Hematopoietic multipotent progenitor cell treated with erythropoietin and hydrocortisone succinate and interleukin-3 and kit ligand, for 15 days (in vitro differentiated cells): ENCODE data around the gene UROD.
A peak's percentile ranks its signal among the peaks of the same experiment; 100 is the strongest.

ENCODE experiments used
- DNase-seq: peaks from one replicate; pipeline ENCODE4 v3.0.0-alpha.2; 2015; ENCODE audit warnings: low spot score

The UROD gene

GRCh38 chr1:45008516-45008915 is 3.5 kb upstream of the UROD start:
- no peak for DNase-seq

- no peak for DNase-seq
Measured at GRCh38 chr1:45009296-45009865, 2.7 kb upstream of the UROD start.

- peak; percentile 61 for DNase-seq
Measured at GRCh38 chr1:45009956-45010854, 1.8 kb upstream of the UROD start.

GRCh38 chr1:45010855-45011811 is 921 bp upstream of the UROD start, which contains the start of gene HECTD3:
HECTD3 (minus strand) TSS chr1:45011324; CDS start chr1:45011257, 67 bp downstream.
- DNase-seq: peak; percentile 86

- DNase-seq: peak; percentile 98
Measured at GRCh38 chr1:45012639-45013278, 705 bp downstream of the UROD start.

- peak; percentile 45 for DNase-seq
Measured at GRCh38 chr1:45013551-45014209, 1.6 kb downstream of the UROD start.

DNA sequence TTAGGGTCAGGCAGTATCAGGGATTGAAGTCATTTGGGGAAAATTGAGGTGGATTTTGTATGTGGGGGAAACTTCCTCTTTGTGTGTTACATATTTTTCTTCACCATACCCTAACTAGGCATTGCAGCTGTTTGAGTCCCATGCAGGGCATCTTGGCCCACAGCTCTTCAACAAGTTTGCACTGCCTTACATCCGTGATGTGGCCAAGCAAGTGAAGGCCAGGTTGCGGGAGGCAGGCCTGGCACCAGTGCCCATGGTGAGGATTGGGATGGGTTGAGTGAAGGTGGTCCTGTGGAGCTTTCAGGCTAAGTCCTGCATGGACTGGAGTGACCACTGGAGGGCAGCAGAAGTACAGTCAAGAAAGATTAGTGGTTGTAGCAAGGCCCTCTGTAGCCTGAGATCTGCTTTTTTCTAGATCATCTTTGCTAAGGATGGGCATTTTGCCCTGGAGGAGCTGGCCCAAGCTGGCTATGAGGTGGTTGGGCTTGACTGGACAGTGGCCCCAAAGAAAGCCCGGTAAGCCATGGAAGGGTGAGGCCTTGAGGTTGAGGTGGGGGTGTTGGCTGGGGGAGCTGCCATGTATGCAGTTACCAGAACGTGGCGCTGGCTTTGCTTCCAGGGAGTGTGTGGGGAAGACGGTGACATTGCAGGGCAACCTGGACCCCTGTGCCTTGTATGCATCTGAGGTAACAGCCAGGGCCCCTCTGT is 2.4 kb downstream of the UROD start:
- DNase-seq: peak; percentile 85

GRCh38 chr1:45015683-45016082 is 3.6 kb downstream of the UROD start:
- peak; percentile 24 for DNase-seq

DNA sequence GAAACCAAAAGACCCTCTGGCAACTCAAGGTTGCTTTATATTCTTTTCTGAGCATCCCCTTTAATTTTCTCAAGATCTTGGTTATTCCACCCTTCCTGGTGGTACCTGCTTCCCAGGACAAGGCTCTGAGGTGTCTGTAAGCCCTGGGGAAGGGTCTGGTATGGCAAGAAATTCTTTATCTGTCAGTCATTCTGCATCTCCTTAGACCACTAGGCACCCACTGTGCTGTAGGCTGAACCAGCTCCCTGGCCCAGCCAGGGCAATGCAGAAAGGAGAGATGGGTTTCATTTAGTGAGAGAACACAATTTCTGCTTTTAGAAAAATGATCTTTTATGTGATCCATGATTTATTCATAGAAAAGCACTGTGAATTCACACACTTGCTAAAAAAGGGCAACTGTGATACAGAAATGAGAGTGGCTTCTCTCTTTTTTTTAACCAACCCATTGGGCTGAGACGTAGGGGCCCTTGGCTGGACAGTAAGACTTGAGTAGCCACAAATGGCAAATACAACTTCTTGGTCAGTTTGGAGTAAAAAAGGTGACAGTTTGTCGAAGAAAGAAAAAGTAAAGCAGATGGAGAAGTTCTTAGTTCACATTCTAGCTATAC is 4.1 kb downstream of the UROD start:
- peak; percentile 23 for DNase-seq

DNA sequence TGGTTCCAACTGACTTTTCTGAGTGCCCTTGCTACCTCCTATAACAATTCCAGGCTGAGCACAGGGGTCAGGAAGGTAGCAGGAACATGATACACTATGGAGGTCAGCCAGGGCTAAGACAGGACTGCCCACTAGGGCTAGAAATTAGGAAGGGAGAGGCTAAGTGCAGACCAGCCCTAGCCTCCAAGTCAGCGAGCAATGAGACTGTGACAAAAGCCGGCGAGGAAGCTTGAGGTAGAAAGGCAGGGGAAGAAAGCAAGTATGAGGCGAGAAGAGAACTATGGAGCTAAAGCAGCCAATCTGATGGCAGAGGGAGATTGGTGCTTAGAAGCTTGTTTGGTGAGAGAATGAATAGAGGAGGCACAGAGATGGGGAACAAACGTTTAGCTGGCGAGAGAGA is 4.7 kb downstream of the UROD start:
- DNase-seq: peak; percentile 24

- peak; percentile 77 for DNase-seq
Measured at GRCh38 chr1:45018599-45019230, 6.7 kb downstream of the UROD start.

- no peak for DNase-seq
Measured at GRCh38 chr1:45023663-45024062, 11.6 kb downstream of the UROD start.

DNA sequence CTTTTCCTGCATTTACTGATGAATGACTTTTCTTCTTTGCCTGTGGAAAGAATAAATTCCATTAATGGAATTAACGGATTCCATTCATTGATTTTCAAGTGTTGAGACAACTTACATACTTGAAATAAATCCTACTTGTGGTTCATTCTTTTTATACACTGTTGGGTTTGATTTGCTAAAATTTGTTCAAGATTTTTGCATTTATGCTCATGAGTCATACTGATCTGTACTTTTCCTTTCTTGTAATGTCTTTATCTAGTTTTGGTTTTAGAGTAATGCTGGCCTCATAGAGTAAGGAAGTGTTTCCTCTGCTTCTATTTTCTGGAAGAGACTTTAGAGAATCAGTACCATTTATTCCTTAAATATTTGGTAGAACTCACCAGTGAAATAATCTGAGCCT is 14.4 kb downstream of the UROD start:
- DNase-seq: no peak

DNA sequence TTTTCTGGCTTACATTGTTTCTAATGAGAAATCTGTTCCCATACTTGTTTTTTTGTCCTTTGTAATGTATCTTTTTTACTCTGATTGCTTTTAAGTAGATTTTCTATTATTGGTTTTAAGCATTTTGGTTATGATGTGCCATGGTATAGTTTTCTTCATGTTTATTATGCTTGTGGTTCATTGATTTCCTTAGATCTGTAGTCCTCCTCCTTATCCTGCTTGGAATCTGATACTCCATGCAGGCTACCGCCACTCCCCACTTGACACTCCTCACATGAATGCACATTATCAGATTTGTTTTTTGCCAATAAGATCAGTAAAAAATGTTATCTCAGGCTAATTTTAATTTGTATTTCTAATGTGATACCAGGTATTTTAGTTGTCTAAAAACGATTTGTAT is 20.8 kb downstream of the UROD start:
- no peak for DNase-seq

DNA sequence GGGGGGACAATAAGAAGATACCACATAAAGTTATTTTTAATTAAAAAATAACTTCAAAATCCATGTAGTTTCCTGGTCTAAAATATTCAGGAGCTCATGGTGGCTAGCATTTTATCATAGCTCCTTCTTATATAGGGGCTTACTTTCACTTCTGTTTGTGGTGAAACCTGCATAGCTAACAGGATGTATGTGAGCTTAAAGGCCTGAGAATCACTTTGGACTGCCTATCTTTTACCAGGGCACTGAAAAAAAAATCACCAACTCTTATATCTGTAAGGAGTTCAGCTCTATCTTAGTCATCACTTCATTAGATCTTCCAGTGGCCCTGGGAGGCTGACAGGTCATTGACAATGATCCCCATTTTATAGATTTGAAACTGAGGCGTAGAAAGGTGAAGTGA is 21.3 kb downstream of the UROD start:
- no peak for DNase-seq

GRCh38 chr1:45035631-45036301 is 23.7 kb downstream of the UROD start:
- DNase-seq: peak; percentile 77

DNA sequence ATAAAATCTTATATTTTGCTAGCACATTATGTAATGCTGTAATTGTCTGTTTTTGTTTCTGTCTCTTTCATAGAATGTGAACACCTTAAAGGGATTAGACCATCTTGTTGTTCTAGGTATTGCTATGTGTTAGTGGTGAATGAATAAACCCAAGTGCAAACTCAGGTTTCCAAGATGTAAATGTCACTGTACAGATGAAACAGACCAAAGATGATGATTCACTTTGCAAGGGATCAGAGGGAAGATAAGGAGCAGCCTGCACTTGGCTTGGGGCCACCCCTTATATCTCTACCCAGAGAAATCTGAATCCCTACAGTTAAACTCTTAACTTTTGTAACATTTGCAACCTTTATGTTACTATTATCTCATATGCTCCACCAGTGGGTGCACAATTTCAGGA is 25.4 kb downstream of the UROD start:
- DNase-seq: peak; percentile 65

DNA sequence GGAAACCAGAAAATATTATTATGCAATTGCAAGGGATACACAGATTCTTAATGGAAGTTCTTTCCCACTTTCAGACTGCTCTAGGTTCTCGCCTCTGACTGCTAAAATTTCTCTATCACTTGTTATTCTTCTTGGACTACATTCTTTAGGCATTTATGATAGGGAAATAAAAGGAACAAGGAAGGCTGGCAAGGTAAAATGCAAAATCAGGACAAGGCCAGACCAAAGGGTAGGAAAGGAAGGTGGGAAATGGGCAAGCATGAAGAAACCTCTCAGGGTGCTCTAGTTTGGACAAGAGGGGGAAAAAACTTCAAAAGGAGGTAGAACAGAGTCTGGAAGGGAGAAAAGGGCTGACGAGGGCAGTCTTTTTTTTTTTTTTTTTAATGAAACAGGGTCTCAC is 26.2 kb downstream of the UROD start:
- DNase-seq: no peak
